GM12878 (cell line): ENCODE data around the gene CITED2. TPM values are rescaled to one million over a fixed set of nuclear protein-coding genes. Genes with fewer than 3 reads are reported as not detected.

Experiments used
- ATAC-seq: fragments of 200-7000 bp; cut with Tn5 transposase; 3 replicates; pipeline ENCODE4 v1.9.1; 2020; ENCODE audit warnings: mild to moderate bottlenecking, moderate library complexity
- BruUV-seq: library from RNA; stranded (reverse); fragments of 400-500 nt; replicated peaks from 2 replicates; lab custom pipeline; 2021; lab: Mats Ljungman, UMichigan
- CTCF ChIA-PET: fragments of 300-600 bp; sonication (Branson Sonifier 250); formaldehyde crosslinking; extraction: SDS; loops from one replicate; lab custom pipeline; 2021; ENCODE audit warnings: inconsistent platforms; lab: Yijun Ruan, JAX
- POLR2A ChIA-PET: fragments of 350-600 bp; formaldehyde crosslinking; extraction: SDS; loops from one replicate; lab custom pipeline; 2021; ENCODE audit warnings: inconsistent platforms; lab: Charles Lee
- RAD21 ChIA-PET: fragments of 300-600 bp; sonication (Branson Sonifier 250); formaldehyde crosslinking; loops from one replicate; lab custom pipeline; 2023; ENCODE audit warnings: antibody characterized with exemption; ENCODE audit not compliant: unreplicated experiment; lab: Charles Lee
- SMC1A ChIA-PET: fragments of 300-600 bp; sonication (Branson Sonifier 250); formaldehyde crosslinking; loops from one replicate; lab custom pipeline; 2023; ENCODE audit not compliant: unreplicated experiment, uncharacterized antibody; lab: Charles Lee
- DNase-seq: peaks from one replicate; pipeline ENCODE4 v3.0.0-alpha.2; 2011; ENCODE audit warnings: low read depth, low spot score
- FAIRE-seq: peaks from 3 replicates; lab custom pipeline; 2011; peaks lifted over from hg19 to GRCh38; lab: Jason Lieb, UNC
- H2AFZ ChIP-seq: 2 replicates; pipeline ENCODE4 v1.6.0; 2011; ENCODE audit warnings: low read depth, low read length, control low read depth; ENCODE audit not compliant: control insufficient read depth
- H3K27ac ChIP-seq: 2 replicates; pipeline ENCODE4 v1.5.1; 2011; ENCODE audit warnings: control low read depth; ENCODE audit not compliant: control insufficient read depth, insufficient read depth
- H3K27me3 ChIP-seq, 2 experiments: replicated peaks in 1 of 2; 2 replicates each; pipeline versions ENCODE4 v1.6.0 to v1.6.1; 2011; ENCODE audit warnings: low read length in 1 of 2; ENCODE audit not compliant: control insufficient read depth in 2 of 2, insufficient read depth in 2 of 2
- H3K36me3 ChIP-seq, 2 experiments: 2 replicates each; pipeline ENCODE4 v1.5.1; 2011; ENCODE audit warnings: low read length in 1 of 2; ENCODE audit not compliant: control insufficient read depth in 2 of 2, insufficient read depth in 2 of 2
- H3K4me1 ChIP-seq: 2 replicates; pipeline ENCODE4 v1.6.1; 2011; ENCODE audit warnings: mild to moderate bottlenecking, low read length, moderate library complexity, mixed read lengths; ENCODE audit not compliant: control insufficient read depth, insufficient read depth
- H3K4me2 ChIP-seq: 2 replicates; pipeline ENCODE4 v1.6.0; 2011; ENCODE audit warnings: control low read depth; ENCODE audit not compliant: control insufficient read depth, insufficient read depth
- H3K4me3 ChIP-seq: fragments of 200-600 bp; sonication (generic); 2 replicates; pipeline ENCODE4 v1.5.1; 2016
- H3K79me2 ChIP-seq: 2 replicates; pipeline ENCODE4 v1.6.0; 2011; ENCODE audit warnings: low read length; ENCODE audit not compliant: control insufficient read depth, insufficient read depth
- H3K9ac ChIP-seq: 2 replicates; pipeline ENCODE4 v1.8.0; 2011; ENCODE audit warnings: low read length, control low read depth, mixed read lengths; ENCODE audit not compliant: control insufficient read depth, insufficient read depth
- H3K9me3 ChIP-seq: replicated peaks from 3 replicates; pipeline ENCODE4 v1.5.1; 2011; ENCODE audit warnings: mild to moderate bottlenecking, low read length; ENCODE audit not compliant: control insufficient read depth, insufficient read depth
- H4K20me1 ChIP-seq: 2 replicates; pipeline ENCODE4 v1.6.0; 2011; ENCODE audit not compliant: control insufficient read depth, insufficient read depth
- CHD4 ChIP-seq: fragments of 200-600 bp; sonication (generic); IDR thresholded peaks from 2 replicates; pipeline ENCODE4 v1.6.1; 2016; ENCODE audit warnings: mild to moderate bottlenecking
- E2F4 ChIP-seq: IDR thresholded peaks from 2 replicates; pipeline ENCODE4 v1.6.1; 2012; ENCODE audit warnings: low read depth, low read length, improper control_type of control experiment
- FOS ChIP-seq: IDR thresholded peaks from 3 replicates; pipeline ENCODE4 v1.6.1; 2011; ENCODE audit warnings: borderline replicate concordance; ENCODE audit not compliant: insufficient read length; ENCODE audit errors: extremely low read depth
- IRF4 ChIP-seq: IDR thresholded peaks from 2 replicates; pipeline ENCODE4 v1.6.1; 2011; ENCODE audit warnings: low read depth, low read length
- PML ChIP-seq: IDR thresholded peaks from 2 replicates; pipeline ENCODE4 v1.6.1; 2012; ENCODE audit warnings: low read length, inconsistent platforms
- RBBP5 ChIP-seq: fragments of 200-600 bp; sonication (generic); conservative IDR thresholded peaks from 2 replicates; pipeline ENCODE4 v1.6.1; 2016
- SRF ChIP-seq, 2 experiments: IDR thresholded peaks; 2 replicates each; pipeline ENCODE4 v1.6.1; 2011; ENCODE audit warnings: low read depth in 2 of 2, low read length in 2 of 2, mild to moderate bottlenecking in 1 of 2, moderate library complexity in 1 of 2
- USF1 ChIP-seq: IDR thresholded peaks from 2 replicates; pipeline ENCODE4 v1.6.1; 2011; ENCODE audit warnings: borderline replicate concordance, low read depth, mild to moderate bottlenecking, moderate library complexity, mixed read lengths, low read length; ENCODE audit not compliant: insufficient read depth; ENCODE audit errors: extremely low read length
- ZNF207 ChIP-seq: fragments of 450-650 bp; IDR thresholded peaks from 2 replicates; pipeline ENCODE4 v1.6.1; 2014; ENCODE audit warnings: antibody characterized with exemption, mild to moderate bottlenecking, borderline replicate concordance
- ZNF24 ChIP-seq: fragments of 450-650 bp; IDR thresholded peaks from 2 replicates; pipeline ENCODE4 v1.6.1; 2017; ENCODE audit warnings: antibody characterized with exemption, mild to moderate bottlenecking
- ZNF384 ChIP-seq: IDR thresholded peaks from 2 replicates; pipeline ENCODE4 v1.6.1; 2012; ENCODE audit warnings: low read depth, mild to moderate bottlenecking, low read length, improper control_type of control experiment, borderline replicate concordance
- WGBS: methylation state at CpG from one replicate; pipeline ENCODE4 v1.1.6; 2016; ENCODE audit warnings: low lambda C conversion rate; ENCODE audit not compliant: insufficient replicate concordance, insufficient coverage; ENCODE audit errors: missing lambda C conversion rate; 5-methylcytosine and 5-hydroxymethylcytosine counted together
- in situ Hi-C: fragments of 300-500 bp; cut with MboI; formaldehyde crosslinking; loops from 9 replicates; pipeline ENCODE4 v1.14.3; 2018; ENCODE audit warnings: mixed read lengths
- intact Hi-C: fragments of 100-400 bp; cut with micrococcal nuclease; formaldehyde crosslinking; loops from one replicate; pipeline ENCODE4 v1.14.2; 2022; ENCODE audit not compliant: unreplicated experiment
- polyA plus RNA-seq, 11 experiments: library from polyadenylated mRNA; depleted of rRNA in 4 of 11; unstranded in 6 of 11; stranded (reverse) in 5 of 11; fragments of >200 nt; fragmentation: Nextera tagmentation in 4 of 11; fragmentation: Illumina TruSeq in 1 of 11; extraction: Ambion mirVana in 4 of 11; extraction: Trizol in 1 of 11; gene quantifications; 1 replicate in 1 of 11; 2 replicates in 10 of 11; pipeline versions ENCODE4 v1.2.1 to v1.2.3, GENCODE V29; 2011 to 2016; ENCODE audit warnings: inconsistent platforms in 2 of 11, missing spikeins in 2 of 11, low read depth in 1 of 11
- total RNA-seq, 4 experiments: library from RNA; depleted of rRNA in 3 of 4; stranded (reverse); fragments of >200 nt in 3 of 4; fragmentation: Illumina TruSeq in 1 of 4; extraction: Trizol in 1 of 4; gene quantifications; 2 replicates each; pipeline versions ENCODE4 v1.2.1 to v1.2.3, GENCODE V29; 2013 to 2021

The CITED2 gene
- total and polyA plus RNA-seq, 10 of the 15 experiments (the other 5 are each of a cell fraction or from before 2014, with no cell fraction given): 0.08 to 20.0 (median 7.3) TPM

GRCh38 chr6:139394027-139394649 lies 19.7 kb upstream of the CITED2 start:
- SMC1A ChIA-PET: interaction anchor here (1.5 kb wide), 2 partner anchors 8 to 25 kb away, joined by 4 read pairs; no protein-coding TSS in a partner anchor
- CTCF ChIA-PET: interaction anchor here (1.5 kb wide), 1 partner anchor 31 kb away, joined by 3 read pairs; no protein-coding TSS in a partner anchor
- Histone ChIP-seq H3K27me3 (no peaks in the 10 kb centered on the region), H3K36me3 (no peaks in the 10 kb centered on the region), H4K20me1 (no peaks in the 10 kb centered on the region), H3K27ac (no peak overlapping the region), H3K9me3 (no peaks in the 10 kb centered on the region), H3K4me3 (no peak overlapping the region), H3K4me1 (no peaks in the 10 kb centered on the region), H3K4me2 (no peak overlapping the region), H3K79me2 (no peaks in the 10 kb centered on the region), H2AFZ (no peak overlapping the region), H3K9ac (no peak overlapping the region)
- BruUV-seq: no TSS peak
- POLR2A ChIA-PET: no interaction called here
- ATAC-seq (no peak), FAIRE-seq (no peak), DNase-seq (no peak)
- in situ Hi-C loops (no loop called here), intact Hi-C loops (no loop called here)
- TF ChIP-seq ZNF207 (no peak), IRF4 (no peak), SRF (IDR thresholded peaks at IDR 0.05; ENCODE audit: low read depth in 2 of 2, low read length in 2 of 2) (no peak), PML (no peak), RBBP5 (no peak), ZNF384 (no peak), ZNF24 (no peak), CHD4 (no peak), FOS (no peak), E2F4 (no peak), USF1 (no peak)
- RAD21 ChIA-PET: interaction anchor here (1.2 kb wide), 1 partner anchor 25 kb away, joined by 3 read pairs; no protein-coding TSS in a partner anchor
- 80% methylated on average over 1 of the region's 1 CpG for WGBS
